H1 (cell line): ENCODE measurements around the gene NSDHL. TPM values are rescaled to one million over a fixed set of nuclear protein-coding genes. Genes with fewer than 3 reads are reported as not detected.

Experiments
- CTCF ChIA-PET: fragments of 300-600 bp; sonication (Branson Sonifier 250); formaldehyde crosslinking; loops from one replicate; lab custom pipeline; 2021; ENCODE audit not compliant: partially characterized antibody; lab: Charles Lee
- POLR2A ChIA-PET: fragments of 300-600 bp; sonication (Branson Sonifier 250); formaldehyde crosslinking; loops from one replicate; lab custom pipeline; 2021; ENCODE audit warnings: inconsistent platforms; ENCODE audit not compliant: partially characterized antibody; lab: Charles Lee
- DNase-seq, 2 experiments: peaks; one replicate each; pipeline versions ENCODE4 v3.0.0 to v3.0.0-alpha.2; 2010 to 2022; ENCODE audit warnings: low spot score in 2 of 2, low read depth in 1 of 2, mixed read lengths in 1 of 2
- FAIRE-seq: peaks from 2 replicates; lab custom pipeline; 2011; peaks lifted over from hg19 to GRCh38; lab: Jason Lieb, UNC
- H2AFZ ChIP-seq: 2 replicates; pipeline ENCODE4 v1.8.1; 2012; ENCODE audit warnings: low read length, inconsistent platforms
- H2AK5ac ChIP-seq: 2 replicates; pipeline ENCODE4 v1.6.1; 2013; ENCODE audit warnings: low read depth, low read length
- H2BK120ac ChIP-seq: replicated peaks from 2 replicates; pipeline ENCODE3; 2013; ENCODE audit warnings: low read depth, low read length, inconsistent platforms
- H2BK12ac ChIP-seq: 2 replicates; pipeline ENCODE4 v1.6.1; 2013; ENCODE audit warnings: low read depth, low read length
- H2BK15ac ChIP-seq: 2 replicates; pipeline ENCODE4 v1.6.1; 2013; ENCODE audit warnings: low read length
- H2BK20ac ChIP-seq: 2 replicates; pipeline ENCODE4 v1.6.1; 2013; ENCODE audit warnings: low read length
- H2BK5ac ChIP-seq: 2 replicates; pipeline ENCODE4 v1.6.1; 2013; ENCODE audit warnings: low read depth, low read length
- H3K14ac ChIP-seq: 2 replicates; pipeline ENCODE4 v1.6.1; 2013; ENCODE audit warnings: inconsistent platforms; ENCODE audit not compliant: insufficient read length
- H3K18ac ChIP-seq: 2 replicates; pipeline ENCODE4 v1.6.1; 2013; ENCODE audit warnings: low read length; ENCODE audit errors: extremely low read depth
- H3K23ac ChIP-seq: 2 replicates; pipeline ENCODE4 v1.6.1; 2013; ENCODE audit warnings: inconsistent platforms; ENCODE audit not compliant: insufficient read length
- H3K23me2 ChIP-seq: 2 replicates; pipeline ENCODE4 v1.6.1; 2013; ENCODE audit warnings: low read depth, low read length
- H3K27ac ChIP-seq: 2 replicates; pipeline ENCODE4 v1.6.1; 2011; ENCODE audit warnings: low read depth, low read length, inconsistent platforms
- H3K27me3 ChIP-seq, 4 experiments: replicated peaks in 1 of 4; 1 replicate in 1 of 4; 2 replicates in 3 of 4; pipeline versions ENCODE4 v1.6.1 to v1.8.1; 2011 to 2013; ENCODE audit warnings: low read length in 3 of 4, mild to moderate bottlenecking in 3 of 4, inconsistent platforms in 2 of 4, mixed read lengths in 2 of 4, moderate library complexity in 1 of 4; ENCODE audit not compliant: control insufficient read depth in 3 of 4, insufficient read depth in 3 of 4; ENCODE audit errors: extremely low read depth in 1 of 4
- H3K36me3 ChIP-seq, 4 experiments: 2 replicates each; pipeline versions ENCODE4 v1.6.1 to v1.8.1; 2011 to 2013; ENCODE audit warnings: mild to moderate bottlenecking in 4 of 4, low read length in 3 of 4, moderate library complexity in 2 of 4, control low read depth in 1 of 4, inconsistent platforms in 1 of 4; ENCODE audit not compliant: insufficient read depth in 4 of 4, control insufficient read depth in 2 of 4
- H3K4ac ChIP-seq: replicated peaks from 2 replicates; pipeline ENCODE3; 2013; ENCODE audit warnings: low read length, low read depth, mixed read lengths, inconsistent platforms; ENCODE audit not compliant: insufficient read length
- H3K4me1 ChIP-seq, 4 experiments: replicated peaks in 1 of 4; 1 replicate in 1 of 4; 2 replicates in 3 of 4; pipeline versions ENCODE4 v1.6.1 to v1.8.1; 2011 to 2013; ENCODE audit warnings: low read length in 3 of 4, inconsistent platforms in 2 of 4, mixed read lengths in 1 of 4; ENCODE audit not compliant: insufficient read depth in 4 of 4, control insufficient read depth in 3 of 4
- H3K4me2 ChIP-seq, 2 experiments: 2 replicates each; pipeline versions ENCODE4 v1.6.1 to v1.8.1; 2011 to 2013; ENCODE audit warnings: low read depth in 2 of 2, low read length in 2 of 2, control low read depth in 1 of 2, inconsistent platforms in 1 of 2, mild to moderate bottlenecking in 1 of 2; ENCODE audit not compliant: insufficient read depth in 1 of 2
- H3K4me3 ChIP-seq, 4 experiments: fragments of 200-600, 300-600 bp in 1 of 4; sonication (generic), shearing (Covaris generic), sonication (Bioruptor Twin) in 1 of 4; 2 replicates each; pipeline versions ENCODE4 v1.5.1 to v1.8.1; 2011 to 2016; ENCODE audit warnings: low read length in 4 of 4, low read depth in 3 of 4, control low read depth in 2 of 4, inconsistent platforms in 2 of 4, mild to moderate bottlenecking in 2 of 4, mixed read lengths in 1 of 4, moderate library complexity in 1 of 4; ENCODE audit not compliant: insufficient read depth in 2 of 4; ENCODE audit errors: extremely low read depth in 1 of 4
- H3K56ac ChIP-seq: replicated peaks from 2 replicates; pipeline ENCODE3; 2013; ENCODE audit warnings: low read depth, mild to moderate bottlenecking, mixed read lengths, low read length, inconsistent platforms; ENCODE audit not compliant: insufficient read length
- H3K79me1 ChIP-seq: 2 replicates; pipeline ENCODE4 v1.6.1; 2013; ENCODE audit warnings: low read depth, low read length, control low read depth
- H3K79me2 ChIP-seq, 2 experiments: 2 replicates each; pipeline versions ENCODE4 v1.6.1 to v1.8.1; 2012 to 2013; ENCODE audit warnings: low read length in 2 of 2, mild to moderate bottlenecking in 2 of 2, inconsistent platforms in 1 of 2; ENCODE audit not compliant: insufficient read depth in 2 of 2, control insufficient read depth in 1 of 2
- H3K9ac ChIP-seq, 4 experiments: replicated peaks in 1 of 4; 1 replicate in 1 of 4; 2 replicates in 3 of 4; pipeline versions ENCODE4 v1.6.1 to v1.8.1; 2011 to 2013; ENCODE audit warnings: low read depth in 3 of 4, low read length in 3 of 4, control low read depth in 2 of 4, mild to moderate bottlenecking in 2 of 4, moderate library complexity in 2 of 4, inconsistent platforms in 1 of 4; ENCODE audit errors: extremely low read depth in 1 of 4
- H3K9me3 ChIP-seq, 2 experiments: 2 replicates each; pipeline versions ENCODE4 v1.6.1 to v1.8.1; 2012 to 2013; ENCODE audit warnings: mild to moderate bottlenecking in 2 of 2, moderate library complexity in 2 of 2, control low read depth in 1 of 2, inconsistent platforms in 1 of 2, low read depth in 1 of 2, low read length in 1 of 2, mixed read lengths in 1 of 2; ENCODE audit not compliant: insufficient read depth in 2 of 2
- H4K20me1 ChIP-seq, 2 experiments: replicated peaks in 1 of 2; 2 replicates each; pipeline versions ENCODE3 to v1.8.1; 2011 to 2013; ENCODE audit warnings: inconsistent platforms in 2 of 2, low read length in 2 of 2, mild to moderate bottlenecking in 1 of 2; ENCODE audit not compliant: insufficient read depth in 2 of 2, control insufficient read depth in 1 of 2
- H4K5ac ChIP-seq: 2 replicates; pipeline ENCODE4 v1.6.1; 2013; ENCODE audit warnings: low read length, low read depth, mixed read lengths, inconsistent platforms; ENCODE audit not compliant: insufficient read length
- H4K8ac ChIP-seq: 2 replicates; pipeline ENCODE4 v1.8.0; 2013; ENCODE audit warnings: mild to moderate bottlenecking, moderate library complexity, low read length, inconsistent platforms; ENCODE audit not compliant: insufficient read depth; ENCODE audit errors: extremely low read depth
- H4K91ac ChIP-seq: replicated peaks from 2 replicates; pipeline ENCODE3; 2013; ENCODE audit warnings: low read length, mixed read lengths, inconsistent platforms; ENCODE audit not compliant: insufficient read length
- CREB1 ChIP-seq: IDR thresholded peaks from 2 replicates; pipeline ENCODE4 v1.6.1; 2012; ENCODE audit warnings: inconsistent platforms
- KDM1A ChIP-seq: fragments of 200-600, 300-600 bp; sonication (generic); IDR thresholded peaks from 2 replicates; pipeline ENCODE4 v1.7.1; 2016; ENCODE audit warnings: mild to moderate bottlenecking, low read length, borderline replicate concordance
- RAD21 ChIP-seq, 2 experiments: IDR thresholded peaks in 1 of 2; conservative IDR thresholded peaks in 1 of 2; 2 replicates each; pipeline ENCODE4 v1.6.1; 2011; ENCODE audit warnings: low read depth in 2 of 2, low read length in 2 of 2, improper control_type of control experiment in 1 of 2, inconsistent platforms in 1 of 2, mild to moderate bottlenecking in 1 of 2, moderate library complexity in 1 of 2
- RNF2 ChIP-seq: fragments of 200-900, 300-1000 bp; sonication (generic); IDR thresholded peaks from 2 replicates; pipeline ENCODE4 v1.7.1; 2016; ENCODE audit warnings: borderline replicate concordance, low read depth, mild to moderate bottlenecking, antibody characterized with exemption, low read length; ENCODE audit not compliant: poor library complexity, severe bottlenecking; ENCODE audit errors: missing control alignments
- WGBS, 2 experiments: shearing (Covaris generic) in 1 of 2; methylation state at CpG; one replicate each; pipeline versions ENCODE4 v1.1.6 to v1.1.7; 2013 to 2015; ENCODE audit warnings: low lambda C conversion rate in 2 of 2, mixed read lengths in 2 of 2, inconsistent platforms in 1 of 2, low coverage in 1 of 2, missing lambda C conversion rate in 1 of 2; ENCODE audit not compliant: insufficient replicate concordance in 2 of 2, insufficient coverage in 1 of 2, insufficient read length in 1 of 2; ENCODE audit errors: extremely low coverage in 1 of 2, missing lambda C conversion rate in 1 of 2; 5-methylcytosine and 5-hydroxymethylcytosine counted together
- polyA plus RNA-seq, 7 experiments: library from polyadenylated mRNA; depleted of rRNA in 3 of 7; stranded (reverse) in 5 of 7; unstranded in 2 of 7; fragments of >200 nt in 5 of 7; fragments of 200-250 nt in 2 of 7; gene quantifications; 1 replicate in 5 of 7; 2 replicates in 1 of 7; 4 replicates in 1 of 7; pipeline versions ENCODE4 v1.2.1 to v1.2.3, GENCODE V29; 2011 to 2013; ENCODE audit warnings: missing spikeins in 2 of 7, mixed read lengths in 2 of 7
- total RNA-seq: library from RNA; stranded (reverse); fragmentation: NEBNext Ultra II Directional; extraction: Animal tissue kit (Norgen Biotek cat#: 25700); gene quantifications from 2 replicates; pipeline ENCODE4 v1.2.1, GENCODE V29; 2021

NSDHL gene
- total and polyA plus RNA-seq, 2 of the 8 experiments (the other 6 are each of a cell fraction or from before 2014, with no cell fraction given): 31.5 to 34.6 TPM

DNA sequence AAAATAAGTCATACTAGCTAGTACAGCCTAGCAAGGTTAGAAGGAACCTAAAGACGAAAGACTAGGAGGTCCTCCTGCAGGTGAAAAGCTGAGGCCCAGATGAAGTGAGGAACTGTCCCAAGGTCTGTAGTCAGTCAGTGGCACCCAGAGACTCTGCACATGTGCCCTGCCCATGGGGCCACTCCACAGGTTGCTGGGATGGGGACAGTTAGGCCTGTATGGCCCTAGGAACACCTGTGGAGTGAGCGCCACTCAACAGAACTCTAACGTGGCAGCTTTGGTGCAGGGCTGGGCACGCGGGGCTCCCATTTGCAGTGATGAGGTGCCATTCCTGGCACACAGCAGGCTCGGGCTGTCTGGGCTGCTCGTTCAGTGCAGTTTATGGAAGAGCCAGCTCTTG, 81.8 kb downstream of the NSDHL start:
- H3K79me1 ChIP-seq: no peaks in the 10 kb centered on the region
- H3K23me2 ChIP-seq: peaks cover 3% of the 10 kb centered on the region; the same call in 1 of the 2 replicates
- TF ChIP-seq RNF2 (no peak), CREB1 (no peak), KDM1A (no peak), RAD21 (IDR thresholded peaks at IDR 0.05 in 1 of 2, conservative IDR thresholded peaks at IDR 0.05 in 1 of 2; ENCODE audit: low read depth in 2 of 2, low read length in 2 of 2) (no peak)
- POLR2A ChIA-PET: interaction anchor here (2.5 kb wide), 1 partner anchor 13 kb away, joined by 9 read pairs; no protein-coding TSS in a partner anchor
- H3K9me3 ChIP-seq: no peaks in the 10 kb centered on the region
- H2BK120ac ChIP-seq: no peak overlapping the region
- H4K8ac ChIP-seq: no peak overlapping the region
- no peak overlapping the region for H2BK20ac ChIP-seq
- H2AFZ ChIP-seq: no peak overlapping the region
- H3K79me2 ChIP-seq: no peaks in the 10 kb centered on the region
- no peaks in the 10 kb centered on the region for H3K36me3 ChIP-seq
- no peak overlapping the region for H3K27ac ChIP-seq
- no peak overlapping the region for H3K18ac ChIP-seq
- peaks cover 0 to 3% (median 2%) of the 10 kb centered on the region in 4 experiments; a peak in 5 of 7 replicates for H3K4me1 ChIP-seq
- no peak overlapping the region for H3K9ac ChIP-seq
- peaks cover 0 to 2% of the 10 kb centered on the region in 2 experiments for H4K20me1 ChIP-seq
- H3K27me3 ChIP-seq: no peaks in the 10 kb centered on the region
- H3K4me3 ChIP-seq: no peak overlapping the region
- no peak overlapping the region for H2BK5ac ChIP-seq
- no peak overlapping the region for H4K91ac ChIP-seq
- H2AK5ac ChIP-seq: no peak overlapping the region
- no peak overlapping the region for H3K23ac ChIP-seq
- no peak overlapping the region for H3K4me2 ChIP-seq
- H4K5ac ChIP-seq: no peak overlapping the region
- no peak overlapping the region for H3K56ac ChIP-seq
- H2BK12ac ChIP-seq: no peak overlapping the region
- CTCF ChIA-PET: interaction anchor here (0.7 to 7.5 kb wide), 12 partner anchors 10 to 96 kb away, joined by 3 to 94 read pairs (median 8); partner anchors contain the start of gene ZNF185
- no peak for FAIRE-seq
- no peak for DNase-seq
- 92% methylated on average over 7 of the region's 7 CpGs; no CpG with 5 or more reads in 1 of the 2 experiments for whole genome bisulfite sequencing, 2 experiments
- H2BK15ac ChIP-seq: no peak overlapping the region
- no peak overlapping the region for H3K14ac ChIP-seq
- H3K4ac ChIP-seq: no peak overlapping the region
